ENCODE data around the gene PPP1R1B. TPM values are rescaled to one million over a fixed set of nuclear protein-coding genes. Genes with fewer than 3 reads are reported as not detected.

The PPP1R1B gene
- total RNA-seq, 1 donor from 2014 or later = 6.5 TPM

DNA sequence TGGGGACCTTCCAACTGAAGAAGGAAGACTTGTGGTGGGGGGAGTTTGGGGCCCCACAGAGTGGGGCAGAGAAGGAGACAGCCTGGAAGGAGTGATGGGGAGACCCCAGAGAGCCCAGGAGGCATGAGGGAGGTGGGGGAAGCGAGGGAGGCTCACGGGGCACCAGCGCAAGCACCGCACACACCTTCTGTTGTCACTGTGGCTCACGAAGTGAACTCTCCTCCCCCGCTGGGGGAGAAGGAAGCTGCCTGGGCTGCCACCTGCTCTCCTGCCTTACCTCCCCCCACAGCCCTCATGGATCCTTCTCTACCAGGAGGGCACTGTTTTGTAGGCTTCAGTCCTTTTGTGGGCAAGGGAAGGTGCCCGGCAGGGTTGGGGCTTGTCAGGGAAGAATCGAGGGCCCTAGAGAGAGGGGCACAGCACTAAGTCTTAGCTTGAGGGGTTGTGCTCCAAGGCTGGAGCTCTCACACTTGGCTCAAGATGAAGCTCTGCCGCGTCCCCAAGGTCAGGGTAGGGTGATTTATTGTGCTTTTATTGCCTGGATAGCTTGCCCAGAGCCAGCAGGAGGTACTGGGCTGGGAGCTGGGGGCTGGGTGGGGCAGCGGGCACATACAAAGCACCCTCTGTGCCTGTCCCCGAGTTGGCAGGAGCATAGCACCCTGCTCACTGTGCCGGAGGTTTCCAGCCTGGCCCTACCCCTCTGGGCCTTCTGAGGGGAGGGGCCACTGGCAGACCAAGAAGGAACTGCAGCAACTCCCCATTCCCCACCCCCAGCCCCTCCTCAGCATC is 5.6 kb downstream of the PPP1R1B start:
- DNase-seq (ENCODE audit: low spot score) = no peak

DNA sequence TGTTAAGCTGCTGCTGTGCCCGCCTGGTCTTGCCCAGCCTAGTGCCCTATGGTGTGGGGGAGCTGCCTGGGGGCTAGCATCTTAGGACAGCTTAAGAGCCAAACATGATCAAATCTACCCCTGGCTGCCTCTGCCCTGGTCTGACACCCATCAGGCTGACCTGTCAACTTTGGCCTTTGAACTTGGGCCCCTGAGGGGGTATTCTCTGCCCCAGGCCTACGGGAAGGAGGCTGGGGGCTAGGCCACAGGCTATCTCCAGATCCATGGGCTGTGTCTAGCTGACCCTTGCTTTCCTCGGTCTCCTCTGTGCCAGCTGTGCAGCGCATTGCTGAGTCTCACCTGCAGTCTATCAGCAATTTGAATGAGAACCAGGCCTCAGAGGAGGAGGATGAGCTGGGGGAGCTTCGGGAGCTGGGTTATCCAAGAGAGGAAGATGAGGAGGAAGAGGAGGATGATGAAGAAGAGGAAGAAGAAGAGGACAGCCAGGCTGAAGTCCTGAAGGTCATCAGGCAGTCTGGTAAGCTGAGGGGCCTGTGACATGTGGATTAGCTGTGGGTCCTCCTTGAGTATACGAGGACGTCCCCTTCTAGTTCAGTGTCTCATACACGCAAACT is 6.9 kb downstream of the PPP1R1B start:
- no peak for DNase-seq (ENCODE audit: low spot score)

DNA sequence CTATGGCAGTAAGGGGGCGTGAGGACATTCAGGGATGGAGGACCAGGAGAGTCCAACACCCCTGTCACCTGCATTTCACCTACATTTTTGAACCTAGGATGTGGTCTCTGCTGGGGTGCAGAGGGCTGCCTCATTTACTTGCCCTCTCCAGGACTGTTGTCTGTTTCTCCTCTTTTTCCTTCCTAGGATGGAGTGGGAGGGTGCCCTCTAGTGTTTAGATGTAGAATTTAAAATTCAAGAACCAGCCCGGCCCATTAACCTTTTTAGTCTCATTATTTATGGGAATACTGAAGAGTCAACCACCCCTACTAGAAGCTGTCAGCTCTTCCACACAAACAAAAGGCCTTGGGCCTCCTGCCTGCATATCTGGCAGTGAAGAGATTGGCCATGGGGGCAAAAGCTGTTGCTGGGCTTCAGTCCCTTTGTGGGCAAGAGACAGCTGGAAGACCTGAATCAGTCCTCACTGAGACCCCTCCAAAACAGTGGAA is 7.7 kb downstream of the PPP1R1B start:
- DNase-seq (ENCODE audit: low spot score) = peak; percentile 46

DNA sequence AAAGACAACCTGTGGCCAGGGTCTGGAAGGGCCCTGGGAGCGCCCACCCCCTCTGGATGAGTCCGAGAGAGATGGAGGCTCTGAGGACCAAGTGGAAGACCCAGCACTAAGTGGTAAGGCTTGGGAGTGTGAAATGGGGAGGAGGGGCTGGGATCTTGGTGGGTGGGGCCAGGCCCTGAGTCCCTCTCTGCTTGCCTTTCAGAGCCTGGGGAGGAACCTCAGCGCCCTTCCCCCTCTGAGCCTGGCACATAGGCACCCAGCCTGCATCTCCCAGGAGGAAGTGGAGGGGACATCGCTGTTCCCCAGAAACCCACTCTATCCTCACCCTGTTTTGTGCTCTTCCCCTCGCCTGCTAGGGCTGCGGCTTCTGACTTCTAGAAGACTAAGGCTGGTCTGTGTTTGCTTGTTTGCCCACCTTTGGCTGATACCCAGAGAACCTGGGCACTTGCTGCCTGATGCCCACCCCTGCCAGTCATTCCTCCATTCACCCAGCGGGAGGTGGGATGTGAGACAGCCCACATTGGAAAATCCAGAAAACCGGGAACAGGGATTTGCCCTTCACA is 8.9 kb downstream of the PPP1R1B start:
- DNase-seq (ENCODE audit: low spot score) = no peak

DNA sequence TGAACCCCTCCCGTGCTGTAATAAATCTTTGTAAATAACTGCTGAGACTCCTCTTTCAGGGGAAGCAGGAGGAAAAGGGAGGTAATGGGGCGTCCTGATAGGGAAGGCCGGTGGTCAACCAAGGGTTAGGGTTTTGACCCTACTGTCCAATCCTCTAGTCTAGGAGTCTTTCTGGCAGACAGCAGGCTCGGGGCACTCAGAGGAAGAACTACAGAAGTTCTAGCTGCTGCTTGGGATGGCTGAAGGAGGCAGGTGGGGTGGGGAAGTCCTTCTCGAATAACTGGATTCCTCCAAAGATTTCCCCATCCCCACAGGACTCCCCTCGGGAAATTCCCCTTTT is 9.8 kb downstream of the PPP1R1B start:
- no peak for DNase-seq (ENCODE audit: low spot score)

DNA sequence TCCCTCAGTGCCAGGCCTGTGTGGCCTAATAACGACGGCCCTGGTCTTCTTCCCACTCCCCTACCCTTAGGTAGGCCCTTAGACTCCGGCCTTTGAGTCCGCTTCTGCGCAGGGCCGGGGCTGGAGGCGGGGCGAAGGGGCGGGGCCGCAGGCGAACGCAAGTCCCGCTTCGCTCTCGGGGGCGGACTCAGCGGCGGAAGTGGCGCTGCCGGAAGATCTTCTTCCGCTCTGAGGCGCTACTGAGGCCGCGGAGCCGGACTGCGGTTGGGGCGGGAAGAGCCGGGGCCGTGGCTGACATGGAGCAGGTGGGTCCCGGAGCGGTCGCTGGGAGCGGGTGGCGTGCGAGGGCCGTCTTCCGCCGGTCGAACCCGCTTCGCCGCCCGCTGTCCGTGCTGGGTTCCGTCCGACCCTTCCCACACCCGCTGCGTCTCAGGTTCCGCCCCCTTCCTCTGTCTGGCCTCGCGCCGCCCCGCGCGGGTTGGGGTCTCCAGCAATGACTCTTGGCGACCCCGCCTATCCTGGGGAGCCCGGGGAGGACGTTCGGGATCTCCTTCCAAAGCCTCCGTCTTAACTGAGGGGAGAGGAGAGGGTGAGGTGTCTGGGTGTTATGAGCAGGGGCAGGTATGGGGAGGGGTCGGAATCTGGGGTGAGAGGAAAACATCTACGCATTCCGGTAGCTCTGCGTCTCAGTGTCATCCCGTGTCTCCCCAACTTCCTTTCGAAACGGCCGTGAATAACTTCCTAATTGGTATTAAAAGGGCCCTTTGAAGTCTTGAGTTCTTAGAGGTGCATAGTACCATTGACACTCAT is 10.4 kb downstream of the PPP1R1B start, which contains the start of gene STARD3:
Gene STARD3 (plus strand): TSS at position 218 of the 810 bp plus-strand sequence. CDS start 16,388 bp downstream, outside the sequence.
- DNase-seq (ENCODE audit: low spot score) = peak; percentile 92

DNA sequence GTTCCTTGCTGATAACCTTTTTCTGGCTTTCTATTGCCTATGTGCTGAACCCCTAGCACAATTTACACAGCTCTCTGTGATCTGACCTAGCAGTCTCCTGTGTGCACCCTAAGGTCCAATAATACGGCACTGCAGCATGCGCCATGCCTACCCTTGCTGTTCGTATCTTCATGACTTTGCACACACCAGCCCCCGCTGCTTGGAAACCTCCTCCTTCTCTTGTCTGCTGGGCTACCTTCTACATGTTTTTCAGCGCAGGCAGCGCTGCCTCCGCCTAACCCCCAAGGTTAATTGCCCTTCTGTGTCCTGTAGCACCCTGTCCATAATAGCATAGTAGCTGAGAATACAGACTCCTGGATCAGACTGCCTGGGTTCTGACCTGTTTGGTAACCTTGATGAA is 11.6 kb downstream of the PPP1R1B start:
- DNase-seq (ENCODE audit: low spot score) = no peak

DNA sequence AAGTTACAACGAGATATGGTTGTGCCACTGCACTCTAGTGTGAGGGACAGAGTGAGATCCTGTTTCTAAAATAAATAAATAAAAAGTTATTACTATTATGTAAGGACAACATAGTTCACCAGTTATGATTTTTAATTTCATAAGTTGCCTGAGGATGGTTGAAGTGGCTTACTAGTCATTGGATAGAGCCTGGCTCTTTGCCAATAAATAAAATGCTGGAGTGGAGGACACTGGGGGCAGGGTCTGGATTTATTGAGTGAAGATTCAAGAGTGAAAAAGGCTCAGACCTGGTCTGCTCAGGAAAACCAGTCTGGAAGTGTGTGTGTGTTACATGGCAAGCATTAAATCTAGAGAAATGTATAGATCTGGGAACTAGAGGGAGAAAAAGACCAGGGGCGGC is 12.3 kb downstream of the PPP1R1B start:
- DNase-seq (ENCODE audit: low spot score) = no peak

DNA sequence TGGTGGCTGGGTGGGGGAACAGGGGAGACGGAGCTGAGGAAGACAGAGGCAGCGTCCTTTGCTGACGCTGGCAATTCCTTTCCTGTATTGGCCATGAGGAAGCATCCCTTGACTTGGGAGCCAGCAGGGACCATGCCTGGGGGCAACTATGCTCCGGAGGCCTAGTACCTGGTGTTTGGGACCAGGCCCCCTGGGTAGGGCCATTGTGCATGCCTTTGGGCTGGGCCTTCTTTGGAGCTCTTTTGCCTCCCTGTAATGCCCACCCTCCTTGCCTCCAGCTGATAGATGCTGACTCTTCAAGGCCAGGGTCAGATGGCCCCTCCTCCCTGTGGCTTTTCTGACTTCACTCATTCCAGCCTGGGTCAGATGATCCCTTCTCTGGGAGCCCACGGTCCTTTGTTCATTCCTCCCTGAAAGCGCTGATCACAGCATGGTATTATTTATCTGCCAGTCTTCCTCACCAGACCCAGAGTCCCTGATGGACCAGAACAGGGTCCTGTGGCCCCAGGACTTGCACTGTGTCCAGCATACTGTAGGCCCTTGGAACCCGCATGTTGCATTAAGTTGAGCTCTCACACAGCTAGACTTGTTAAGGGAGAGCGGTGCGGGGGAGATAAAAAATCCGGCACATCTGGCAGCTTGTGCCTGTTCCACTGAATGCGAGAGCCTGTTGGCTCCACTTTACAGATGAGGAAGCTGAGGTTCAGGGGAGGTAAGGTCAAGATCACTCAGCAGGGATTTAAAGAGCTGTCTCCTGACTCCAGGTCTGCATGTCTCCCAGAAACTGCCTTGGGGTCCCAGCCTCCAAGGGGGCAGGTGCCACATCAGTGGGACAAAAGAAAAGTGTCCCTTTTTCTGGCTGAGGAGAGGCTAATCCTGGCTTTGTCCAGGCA is 13.1 kb downstream of the PPP1R1B start:
- DNase-seq (ENCODE audit: low spot score) = no peak

DNA sequence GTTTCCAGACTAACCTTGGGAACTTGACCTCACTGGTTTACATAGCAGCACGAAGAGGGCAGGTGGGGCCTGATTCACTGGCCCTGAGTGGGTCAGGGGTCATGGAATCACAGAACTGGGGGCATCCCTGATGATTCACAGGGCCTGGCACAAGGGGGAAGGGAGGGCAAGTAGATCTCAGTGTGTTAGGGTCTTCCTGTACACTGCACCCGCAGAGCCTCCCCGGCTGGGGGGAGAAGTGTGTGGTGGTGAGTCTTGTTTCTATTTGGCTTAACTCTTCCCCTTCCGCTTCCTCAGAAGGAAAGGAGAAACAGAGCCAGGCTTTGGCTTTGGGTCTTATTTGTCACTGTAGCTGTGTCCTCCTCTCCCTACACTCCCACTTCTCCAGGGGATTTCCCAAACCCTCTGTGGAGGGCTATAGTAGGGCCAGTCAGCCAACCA is 13.9 kb downstream of the PPP1R1B start:
- no peak for DNase-seq (ENCODE audit: low spot score)

DNA sequence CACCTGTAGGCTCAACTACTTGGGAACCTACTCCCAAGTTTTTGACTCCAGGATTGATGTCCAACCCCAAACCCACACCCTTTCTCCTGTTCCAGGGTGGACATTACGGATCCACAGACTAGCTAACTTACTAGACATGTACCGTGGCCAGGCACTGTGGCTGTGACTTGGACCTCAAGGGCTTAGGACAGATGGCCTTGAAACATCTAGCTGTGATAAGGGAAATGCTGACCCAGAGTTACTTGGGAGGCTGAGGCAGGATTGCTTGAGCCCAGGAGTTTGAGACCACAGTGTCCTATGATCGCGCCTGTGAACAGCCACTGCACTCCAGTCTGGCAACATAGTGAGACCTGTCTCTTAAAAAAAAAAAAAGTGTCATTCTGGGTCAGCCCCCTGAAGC is 14.3 kb downstream of the PPP1R1B start:
- DNase-seq (ENCODE audit: low spot score) = no peak

DNA sequence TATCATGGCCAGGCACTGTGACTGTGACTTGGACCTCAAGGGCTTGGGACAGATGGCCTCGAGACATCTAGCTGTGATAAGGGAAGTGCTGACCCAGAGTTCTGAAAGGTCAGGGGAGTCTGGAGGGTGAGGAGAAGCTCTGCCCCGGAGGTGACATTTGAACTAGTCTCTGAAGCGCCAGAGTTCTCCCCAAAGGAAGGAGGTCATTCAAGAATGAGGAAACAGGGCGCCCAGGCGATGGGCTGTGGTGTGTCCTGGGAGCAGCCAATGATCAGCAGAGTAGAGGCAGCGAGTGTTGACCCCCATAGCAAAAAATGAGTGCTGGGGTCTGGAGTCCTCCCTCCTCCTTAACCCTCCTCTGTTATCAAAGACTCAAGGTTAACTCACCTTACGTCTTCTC is 15.1 kb downstream of the PPP1R1B start:
- no peak for DNase-seq (ENCODE audit: low spot score)

DNA sequence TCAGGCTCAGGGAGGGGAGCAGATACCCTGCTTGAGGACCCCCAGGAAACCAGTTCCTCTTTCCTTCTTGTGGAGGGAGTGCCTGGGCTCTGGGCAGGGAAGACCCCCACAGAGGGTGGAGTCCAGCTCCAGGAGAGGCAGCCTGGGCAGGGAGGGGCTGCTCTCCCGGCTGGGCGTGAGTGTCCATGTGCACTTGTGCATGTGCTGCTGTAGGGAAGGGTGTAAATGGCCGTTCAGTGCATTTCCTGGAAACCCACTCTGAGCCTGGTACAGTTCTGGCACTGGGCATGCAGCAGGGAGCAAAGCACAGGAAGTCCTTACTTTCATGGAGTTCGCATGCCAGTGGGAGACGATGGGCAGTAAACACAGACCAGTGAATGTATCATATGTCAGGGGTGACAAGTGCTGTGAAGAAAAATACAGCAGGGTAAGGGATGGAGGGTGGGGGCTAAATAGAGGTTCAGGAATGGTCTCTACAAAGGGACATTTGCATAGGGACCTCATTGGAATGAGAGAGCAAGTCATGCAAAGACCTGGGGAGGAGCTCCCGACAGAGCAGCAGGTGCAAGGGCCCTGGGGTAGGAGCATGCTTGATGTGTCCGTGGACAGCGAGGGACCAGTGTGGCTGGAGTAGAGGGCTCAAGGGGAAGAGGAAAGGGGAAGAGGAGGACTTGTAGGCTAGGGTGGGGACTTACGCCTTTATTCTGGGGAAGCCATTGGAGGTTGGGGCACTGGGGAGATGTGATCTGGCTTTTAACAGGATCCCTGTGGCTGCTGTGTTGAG is 15.7 kb downstream of the PPP1R1B start:
- no peak for DNase-seq (ENCODE audit: low spot score)

DNA sequence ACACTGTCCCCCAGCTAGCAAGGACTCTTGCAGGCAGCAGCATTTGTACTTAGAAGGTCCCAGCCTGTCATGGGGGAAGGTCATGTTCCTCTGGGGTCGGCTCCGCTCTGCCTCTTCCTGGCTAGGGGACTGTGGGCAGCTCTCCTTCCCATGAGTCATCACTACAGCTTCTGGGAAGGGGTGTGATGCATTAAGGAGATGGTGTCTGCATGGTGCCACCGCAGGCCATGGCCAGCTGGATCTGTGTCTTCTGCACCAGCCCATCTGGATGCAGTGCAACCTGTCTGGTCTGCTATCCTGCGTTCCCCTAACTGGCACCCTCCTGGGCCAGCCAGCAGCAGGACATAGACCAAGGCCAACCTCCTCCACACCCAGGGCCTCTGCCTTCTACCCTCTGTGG is 16.5 kb downstream of the PPP1R1B start:
- no peak for DNase-seq (ENCODE audit: low spot score)

DNA sequence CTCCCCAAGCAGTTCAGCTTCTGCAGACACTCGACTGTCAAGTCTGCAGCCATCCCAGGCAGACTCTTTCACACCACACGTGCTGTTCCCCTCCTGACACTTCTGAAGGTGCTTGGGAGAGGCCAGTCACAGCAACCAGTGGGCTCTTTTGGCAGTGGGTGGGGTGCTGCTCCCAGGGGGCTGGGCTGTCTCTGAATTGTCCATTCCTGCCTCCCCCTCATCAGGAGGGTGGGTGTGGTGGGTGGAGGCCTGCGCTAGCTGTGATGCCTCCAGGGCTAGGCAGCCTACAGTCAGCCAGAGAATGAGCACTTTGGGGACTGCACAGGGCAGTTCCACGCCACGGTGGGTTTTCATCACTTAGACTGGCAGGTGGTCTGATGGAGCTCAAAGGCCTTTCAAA is 20.5 kb downstream of the PPP1R1B start:
- no peak for DNase-seq (ENCODE audit: low spot score)

DNA sequence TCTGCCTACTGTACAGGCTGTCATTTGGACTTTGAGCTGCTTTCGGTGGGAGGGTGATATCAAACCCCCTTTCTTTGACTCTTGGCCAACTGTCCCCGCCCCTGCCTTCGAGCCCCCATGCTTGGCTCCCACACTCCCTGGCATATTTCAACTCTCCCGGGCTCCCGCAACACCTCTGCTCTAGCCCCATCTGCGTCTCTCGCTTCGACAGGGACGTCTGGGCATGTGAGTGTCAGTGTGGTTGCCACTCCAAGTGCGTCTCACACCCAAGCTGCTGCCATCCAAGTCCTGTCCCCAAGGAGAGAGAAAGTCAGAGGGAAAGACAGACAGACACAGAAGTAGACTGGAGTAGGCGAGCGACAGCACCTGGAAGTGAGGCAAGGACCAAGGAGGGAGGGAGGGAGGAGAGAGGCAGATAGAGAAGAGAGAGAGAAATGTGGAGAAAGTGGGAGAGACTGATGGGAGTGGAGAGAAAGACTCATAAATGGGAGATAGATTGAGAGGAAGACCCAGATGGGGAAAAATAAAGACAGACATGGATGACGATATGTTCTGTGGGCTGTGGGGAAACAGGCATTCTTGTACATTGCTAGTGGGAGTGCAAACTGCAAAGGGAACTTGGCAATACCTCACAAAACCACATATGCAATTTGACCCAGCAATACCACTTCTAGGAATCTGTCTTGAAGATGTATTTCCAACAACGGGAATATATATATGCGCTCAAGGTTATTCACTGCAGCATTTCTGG is 22.0 kb downstream of the PPP1R1B start:
- DNase-seq (ENCODE audit: low spot score) = no peak

DNA sequence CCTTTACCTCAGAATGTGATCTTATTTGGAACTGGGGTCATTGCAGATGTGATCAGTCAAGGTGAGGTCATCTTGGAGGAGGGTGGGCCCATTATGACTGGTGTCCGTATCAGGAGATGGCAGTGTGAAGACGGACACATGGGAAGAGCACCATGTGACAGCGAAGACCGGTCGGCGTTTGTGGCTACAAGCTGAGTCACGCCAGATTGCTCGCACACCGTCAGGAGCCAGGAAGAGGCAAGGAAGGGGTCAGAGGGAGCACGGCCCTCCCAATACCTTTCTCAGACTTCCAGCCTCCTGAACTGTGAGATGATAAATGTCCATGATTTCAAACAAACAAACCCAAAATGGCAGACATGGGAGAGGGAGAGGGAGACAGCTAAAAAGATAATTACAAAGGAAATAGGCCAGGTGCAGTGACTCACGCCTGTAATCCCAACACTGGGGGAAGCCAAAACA is 23.4 kb downstream of the PPP1R1B start:
- DNase-seq (ENCODE audit: low spot score) = no peak

DNA sequence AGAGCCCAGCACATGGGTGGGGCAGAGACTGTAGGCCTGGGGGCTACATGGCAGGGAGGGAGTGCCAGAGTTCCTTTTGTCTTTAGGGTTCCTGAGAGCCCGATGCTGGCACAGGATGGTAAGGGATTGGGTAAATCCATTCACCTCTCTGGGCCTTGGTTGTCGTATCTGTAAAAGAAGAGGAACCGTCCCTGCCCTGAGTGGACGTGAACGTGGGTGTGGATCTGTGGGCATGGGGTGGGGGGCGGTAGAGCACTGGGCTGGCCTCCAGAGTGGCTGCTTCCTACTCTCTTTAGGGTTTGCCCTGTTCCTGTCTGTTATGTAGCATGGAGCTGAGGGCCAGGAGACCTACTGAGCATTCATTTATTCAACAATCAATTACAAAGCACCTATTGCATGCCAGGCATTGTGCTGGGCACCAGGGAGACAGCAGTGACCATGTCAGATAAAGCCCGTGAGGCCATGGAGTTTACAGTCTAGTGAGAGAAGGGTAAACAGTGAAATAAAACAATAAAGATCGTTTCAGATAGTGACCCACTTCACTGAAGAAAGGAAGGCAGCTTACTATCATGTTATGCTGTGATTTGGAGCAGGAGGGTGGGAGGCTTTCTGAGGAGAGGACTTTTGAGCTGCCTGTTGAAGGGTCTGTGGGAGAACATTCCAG is 25.3 kb downstream of the PPP1R1B start:
- no peak for DNase-seq (ENCODE audit: low spot score)

Data from umbilical cord (tissue), 2 donors.